ENCODE results near the gene INAFM2. TPM values are rescaled to one million over a fixed set of nuclear protein-coding genes. Genes with fewer than 3 reads are reported as not detected.

The INAFM2 gene
- total RNA-seq, 1 experiment from 2014 or later: 25.4 TPM

- peaks cover 3% of the 10 kb centered on the region for H3K4me1 ChIP-seq (ENCODE audit: insufficient read depth, low read length)
- no peaks in the 10 kb centered on the region for H3K9me3 Mint-ChIP-seq
- no peak overlapping the region for H3K23ac ChIP-seq (ENCODE audit: insufficient read length, low read depth, low read length)
- H3K56ac ChIP-seq (ENCODE audit: insufficient read length, low read depth, low read length): no peak overlapping the region
- no peaks in the 10 kb centered on the region for H4K20me1 ChIP-seq (ENCODE audit: control insufficient read depth, insufficient read depth, insufficient read length)
- no peak overlapping the region for H2AK5ac ChIP-seq (ENCODE audit: insufficient read length, low read length)
- H3T11ph ChIP-seq (ENCODE audit: low read length): no peak overlapping the region
- H3K79me1 ChIP-seq (ENCODE audit: insufficient read depth, low read depth, low read length, poor library complexity, severe bottlenecking): no peaks in the 10 kb centered on the region
- H3K36me3 Mint-ChIP-seq (ENCODE audit: insufficient read depth in 1 of 3, low read depth in 3 of 3): no peaks in the 10 kb centered on the region
- no peak overlapping the region for H3K27ac Mint-ChIP-seq
- peak overlapping the region; percentile 55 for H3K18ac ChIP-seq (ENCODE audit: insufficient read length, low read depth, low read length)
- peaks cover 8% of the 10 kb centered on the region for H3K23me2 ChIP-seq (ENCODE audit: insufficient read length, low read depth, low read length, poor library complexity, severe bottlenecking)
- no peak overlapping the region for H3K27ac ChIP-seq (ENCODE audit: insufficient read length, low read depth, low read length)
- no peak overlapping the region for H4K91ac ChIP-seq (ENCODE audit: insufficient read length, low read depth, low read length)
- H3K9ac ChIP-seq (ENCODE audit: extremely low read depth, insufficient read length, low read length): no peak overlapping the region
- peaks cover 81% of the 10 kb centered on the region for H3K27me3 Mint-ChIP-seq (ENCODE audit: low read depth)
- H3K4me2 ChIP-seq (ENCODE audit: insufficient read depth, insufficient read length, low read length): peak overlapping the region; percentile 43
- H3K14ac ChIP-seq (ENCODE audit: insufficient read depth, low read length): peak overlapping the region; percentile 89
- no peaks in the 10 kb centered on the region for H3K9me3 ChIP-seq (ENCODE audit: control insufficient read depth, low read depth, low read length)
- H2BK5ac ChIP-seq (ENCODE audit: insufficient read length, low read length): no peak overlapping the region
- H2BK12ac ChIP-seq (ENCODE audit: insufficient read length, low read depth, low read length): no peak overlapping the region
- H4K8ac ChIP-seq (replicated peaks; ENCODE audit: insufficient read length, low read depth, low read length): no peak overlapping the region
- no peak overlapping the region for H3K4ac ChIP-seq (ENCODE audit: low read depth, low read length)
- no peak overlapping the region for H2AFZ ChIP-seq (ENCODE audit: low read length)
- H4K5ac ChIP-seq (ENCODE audit: insufficient read length, low read depth, low read length): no peak overlapping the region
- H2BK20ac ChIP-seq (ENCODE audit: low read depth, low read length, poor library complexity, severe bottlenecking): no peak overlapping the region
- H3K4me1 Mint-ChIP-seq: peaks cover 9 to 26% of the 10 kb centered on the region in 2 experiments
- H2BK15ac ChIP-seq (ENCODE audit: low read depth, low read length): no peak overlapping the region
- no peaks in the 10 kb centered on the region for H3K79me2 ChIP-seq (ENCODE audit: insufficient read depth, low read length)
- peaks cover 13% of the 10 kb centered on the region; the same call in 1 of the 2 replicates for H3K27me3 ChIP-seq (ENCODE audit: insufficient read depth, low read length)
- TF ChIP-seq CTCF (conservative IDR thresholded peaks at IDR 0.05): no peak
- DNase-seq: peak; percentile 71
- H2BK120ac ChIP-seq (ENCODE audit: low read depth, low read length, poor library complexity, severe bottlenecking): no peak overlapping the region
- peak overlapping the region; percentile 47 to 62; a peak in 3 of 5 replicates for H3K4me3 Mint-ChIP-seq
- WGBS (ENCODE audit: extremely low coverage, insufficient read length, low lambda C conversion rate): no CpG with 5 or more reads among the region's 68 CpGs
Measured at GRCh38 chr15:40290918-40291574, 32.4 kb upstream of the INAFM2 start.
